HepG2 (cell line): ENCODE results near the gene AP2A2. TPM values are rescaled to one million over a fixed set of nuclear protein-coding genes. Genes with fewer than 3 reads are reported as not detected.
A peak's percentile ranks its signal among the peaks of the same experiment; 100 is the strongest.

ENCODE experiments used
- ATF5 ChIP-seq: sonication (generic); formaldehyde crosslinking; IDR thresholded peaks from 2 replicates; pipeline ENCODE4 v1.4.0; 2020; ENCODE audit warnings: mild to moderate bottlenecking, low read depth, missing genetic modification reagents
- BCLAF1 ChIP-seq: fragments of 450-650 bp; IDR thresholded peaks from 2 replicates; pipeline ENCODE4 v1.6.1; 2017; ENCODE audit warnings: mild to moderate bottlenecking
- CBX2 ChIP-seq, 2 experiments: fragments of 200-600 bp in 1 of 2; sonication (generic); formaldehyde crosslinking in 1 of 2; IDR thresholded peaks; 2 replicates each; pipeline versions ENCODE4 v1.7.0 to v1.8.1; 2018 to 2022; ENCODE audit warnings: low read depth in 2 of 2, low read length in 1 of 2, mild to moderate bottlenecking in 1 of 2, missing genetic modification reagents in 1 of 2
- HMGXB3 ChIP-seq: sonication (generic); formaldehyde crosslinking; IDR thresholded peaks from 2 replicates; pipeline ENCODE4 v1.4.0; 2020; ENCODE audit warnings: missing genetic modification reagents, borderline replicate concordance
- HNRNPH1 ChIP-seq: fragments of 200-400 bp; formaldehyde crosslinking; optimal IDR thresholded peaks from 2 replicates; pipeline ENCODE3; 2017; ENCODE audit warnings: mild to moderate bottlenecking, low read depth, low read length
- KDM1A ChIP-seq: IDR thresholded peaks from 2 replicates; pipeline ENCODE4 v1.6.1; 2016; ENCODE audit warnings: missing compliant biosample characterization
- KLF15 ChIP-seq: sonication (generic); formaldehyde crosslinking; IDR thresholded peaks from 2 replicates; pipeline ENCODE4 v1.8.1; 2023; ENCODE audit warnings: borderline replicate concordance, mild to moderate bottlenecking, inconsistent platforms, missing genetic modification reagents, mixed read lengths
- LCORL ChIP-seq, 2 experiments: fragments of 450-650 bp in 1 of 2; sonication (generic) in 1 of 2; formaldehyde crosslinking in 1 of 2; IDR thresholded peaks; 2 replicates each; pipeline versions ENCODE4 v1.5.0 to v1.6.1; 2017 to 2020; ENCODE audit warnings: antibody characterized with exemption in 1 of 2, missing genetic modification reagents in 1 of 2
- NFE2 ChIP-seq: sonication (generic); formaldehyde crosslinking; IDR thresholded peaks from 2 replicates; pipeline ENCODE4 v1.4.0; 2020; ENCODE audit warnings: missing genetic modification reagents
- NONO ChIP-seq, 2 experiments: fragments of 450-650 bp in 1 of 2; sonication (generic) in 1 of 2; formaldehyde crosslinking in 1 of 2; IDR thresholded peaks in 1 of 2; conservative IDR thresholded peaks in 1 of 2; 2 replicates each; pipeline versions ENCODE4 v1.6.1 to v1.8.0; 2017 to 2022; ENCODE audit warnings: mild to moderate bottlenecking in 1 of 2, missing genetic modification reagents in 1 of 2, moderate library complexity in 1 of 2
- RFX3 ChIP-seq: IDR thresholded peaks from 2 replicates; pipeline ENCODE4 v1.6.1; 2016; ENCODE audit warnings: missing biosample characterization, missing genetic modification reagents
- SOX5 ChIP-seq: IDR thresholded peaks from 2 replicates; pipeline ENCODE4 v1.6.1; 2016; ENCODE audit warnings: borderline replicate concordance
- THYN1 ChIP-seq: sonication (generic); formaldehyde crosslinking; IDR thresholded peaks from 2 replicates; pipeline ENCODE4 v1.8.1; 2023; ENCODE audit warnings: low read depth, mild to moderate bottlenecking, moderate library complexity, missing genetic modification reagents, borderline replicate concordance
- ZGPAT ChIP-seq: IDR thresholded peaks from 2 replicates; pipeline ENCODE4 v1.6.1; 2016; ENCODE audit warnings: mild to moderate bottlenecking
- ZMYM4 ChIP-seq: sonication (generic); formaldehyde crosslinking; IDR thresholded peaks from 2 replicates; pipeline ENCODE4 v1.8.1; 2023; ENCODE audit warnings: mild to moderate bottlenecking, missing genetic modification reagents
- ZNF260 ChIP-seq: sonication (generic); formaldehyde crosslinking; IDR thresholded peaks from 2 replicates; pipeline ENCODE4 v1.4.0; 2020; ENCODE audit warnings: missing genetic modification reagents, low read depth, mild to moderate bottlenecking, borderline replicate concordance
- ZNF780A ChIP-seq: sonication (generic); formaldehyde crosslinking; IDR thresholded peaks from 2 replicates; pipeline ENCODE4 v1.8.0; 2022; ENCODE audit warnings: mild to moderate bottlenecking, missing genetic modification reagents, moderate library complexity
- ZSCAN31 ChIP-seq: sonication (generic); formaldehyde crosslinking; IDR thresholded peaks from 2 replicates; pipeline ENCODE4 v1.5.0; 2020; ENCODE audit warnings: low read depth, mild to moderate bottlenecking, missing genetic modification reagents
- polyA plus RNA-seq, 8 experiments: library from polyadenylated mRNA; depleted of rRNA in 3 of 8; stranded (reverse) in 7 of 8; unstranded in 1 of 8; fragments of >200 nt; fragmentation: Illumina TruSeq in 4 of 8; extraction: Trizol in 4 of 8; gene quantifications; 2 replicates each; pipeline versions ENCODE4 v1.2.1 to v1.2.3, GENCODE V29; 2011 to 2016; ENCODE audit warnings: low read depth in 4 of 8, missing spikeins in 1 of 8, mixed read lengths in 1 of 8; ENCODE audit not compliant: insufficient read depth in 1 of 8
- total RNA-seq, 5 experiments: library from RNA; depleted of rRNA; stranded (reverse); fragments of >200 nt; fragmentation: Illumina TruSeq; extraction: Trizol; gene quantifications; 2 replicates each; pipeline ENCODE4 v1.2.3, GENCODE V29; 2016; ENCODE audit warnings: low read depth in 1 of 5
- TF ChIP-seq, protein P1 (sequence below): sonication (generic); formaldehyde crosslinking; IDR thresholded peaks from 2 replicates; pipeline ENCODE4 v1.8.0; 2022; ENCODE audit warnings: missing genetic modification reagents, mild to moderate bottlenecking, borderline replicate concordance

Gene AP2A2
- total and polyA plus RNA-seq, 2 of the 13 experiments (the other 11 are each of a cell fraction or from before 2014, with no cell fraction given): 25.7 to 75.7 TPM

DNA sequence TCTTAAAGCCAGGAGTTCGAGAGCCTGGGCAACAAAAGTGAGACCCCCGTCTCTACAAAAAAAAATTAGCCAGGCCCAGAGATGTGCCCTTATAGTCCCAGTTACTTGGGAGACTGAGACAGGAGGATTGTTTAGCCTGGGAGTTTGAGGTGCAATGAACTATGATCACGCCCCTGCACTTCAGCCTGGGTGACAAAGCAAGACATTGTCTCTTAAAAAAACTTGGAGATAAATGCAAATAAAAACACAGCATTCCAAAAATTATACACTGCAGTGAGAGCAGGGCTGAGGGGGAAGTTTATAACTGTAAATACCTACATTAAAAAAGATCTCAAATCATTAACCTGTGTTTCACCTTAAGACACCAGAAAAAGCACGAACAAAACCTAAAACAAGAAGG lies 22.1 kb downstream of the AP2A2 start (continued):
- peak; percentile 61; the same call in 1 of the 2 replicates for TF ChIP-seq SOX5 (CRISPR knock-in tag)
- no peak for TF ChIP-seq LCORL (IDR thresholded peaks at IDR 0.05)
- TF ChIP-seq LCORL (CRISPR knock-in tag; IDR thresholded peaks at IDR 0.05): 0 out of 2 replicates have a peak, but pooled peaks have one; percentile 34
- no peak for TF ChIP-seq ATF5 (CRISPR knock-in tag)
- TF ChIP-seq ZNF260 (CRISPR knock-in tag): no peak
- no peak for TF ChIP-seq RFX3
- no peak for TF ChIP-seq ZMYM4 (CRISPR knock-in tag)
- no peak for TF ChIP-seq KLF15 (CRISPR knock-in tag)
- no peak for TF ChIP-seq ZSCAN31 (CRISPR knock-in tag)
- TF ChIP-seq, protein P1, sequence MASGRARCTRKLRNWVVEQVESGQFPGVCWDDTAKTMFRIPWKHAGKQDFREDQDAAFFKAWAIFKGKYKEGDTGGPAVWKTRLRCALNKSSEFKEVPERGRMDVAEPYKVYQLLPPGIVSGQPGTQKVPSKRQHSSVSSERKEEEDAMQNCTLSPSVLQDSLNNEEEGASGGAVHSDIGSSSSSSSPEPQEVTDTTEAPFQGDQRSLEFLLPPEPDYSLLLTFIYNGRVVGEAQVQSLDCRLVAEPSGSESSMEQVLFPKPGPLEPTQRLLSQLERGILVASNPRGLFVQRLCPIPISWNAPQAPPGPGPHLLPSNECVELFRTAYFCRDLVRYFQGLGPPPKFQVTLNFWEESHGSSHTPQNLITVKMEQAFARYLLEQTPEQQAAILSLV (CRISPR knock-in tag): no peak
- no peak for TF ChIP-seq ZNF780A (CRISPR knock-in tag)
- no peak for TF ChIP-seq THYN1 (CRISPR knock-in tag)
- no peak for TF ChIP-seq BCLAF1
- no peak for TF ChIP-seq KDM1A (CRISPR knock-in tag)
- no peak for TF ChIP-seq ZGPAT
- no peak for TF ChIP-seq CBX2 (IDR thresholded peaks at IDR 0.05; ENCODE audit: low read depth, low read length)
- TF ChIP-seq CBX2 (CRISPR knock-in tag; IDR thresholded peaks at IDR 0.05; ENCODE audit: low read depth): no peak
- no peak for TF ChIP-seq HMGXB3 (CRISPR knock-in tag)
- TF ChIP-seq HNRNPH1: no peak
- TF ChIP-seq NONO (IDR thresholded peaks at IDR 0.05): no peak
- TF ChIP-seq NONO (CRISPR knock-in tag; conservative IDR thresholded peaks at IDR 0.05): no peak
- no peak for TF ChIP-seq NFE2 (CRISPR knock-in tag)
